RWPE2 (cell line): ENCODE data around the gene ITM2C.

ENCODE experiments used
- ATAC-seq: fragments of 200-7000 bp; cut with Tn5 transposase; 3 replicates; pipeline ENCODE4 v1.9.1; 2021; ENCODE audit warnings: low read depth
- DNase-seq: peaks from one replicate; pipeline ENCODE4 v3.0.0-alpha.2; 2020; ENCODE audit warnings: low spot score
- H3K27ac ChIP-seq: fragments of 450-650 bp; 2 replicates; pipeline ENCODE4 v1.5.1; 2017; ENCODE audit warnings: mild to moderate bottlenecking; ENCODE audit not compliant: poor library complexity, severe bottlenecking
- H3K27me3 ChIP-seq: fragments of 250-450 bp; sonication (Bioruptor Pico); 2 replicates; pipeline ENCODE4 v1.5.1; 2021; ENCODE audit warnings: mild to moderate bottlenecking, moderate library complexity; ENCODE audit not compliant: insufficient read depth, poor library complexity, severe bottlenecking
- H3K36me3 ChIP-seq: fragments of 250-450 bp; sonication (Bioruptor Pico); 2 replicates; pipeline ENCODE4 v1.5.1; 2020; ENCODE audit warnings: low read depth, mild to moderate bottlenecking, moderate library complexity
- H3K4me1 ChIP-seq: fragments of 250-450 bp; sonication (Bioruptor Pico); 2 replicates; pipeline ENCODE4 v1.5.1; 2021; ENCODE audit warnings: mild to moderate bottlenecking, moderate library complexity; ENCODE audit not compliant: insufficient read depth, poor library complexity, severe bottlenecking
- H3K4me3 ChIP-seq: fragments of 250-450 bp; sonication (Bioruptor Pico); 2 replicates; pipeline ENCODE4 v1.5.1; 2021; ENCODE audit warnings: mild to moderate bottlenecking, moderate library complexity; ENCODE audit not compliant: severe bottlenecking
- H3K9me3 ChIP-seq: fragments of 250-450 bp; sonication (Bioruptor Pico); 2 replicates; pipeline ENCODE4 v1.5.1; 2021; ENCODE audit warnings: mild to moderate bottlenecking, moderate library complexity; ENCODE audit not compliant: severe bottlenecking
- CTCF ChIP-seq: fragments of 450-650 bp; IDR thresholded peaks from one replicate; pipeline ENCODE4 v1.5.1; 2017; ENCODE audit warnings: mild to moderate bottlenecking, moderate library complexity; ENCODE audit not compliant: poor library complexity, severe bottlenecking

ITM2C gene

GRCh38 chr2:230886671-230887071 is 21.9 kb downstream of the ITM2C start:
- H3K4me1 ChIP-seq = no peaks in the 10 kb centered on the region
- no peaks in the 10 kb centered on the region for H3K27me3 ChIP-seq
- no peak for TF ChIP-seq CTCF
- H3K27ac ChIP-seq = no peak overlapping the region
- no peak for ATAC-seq
- DNase-seq = no peak
- H3K9me3 ChIP-seq = no peaks in the 10 kb centered on the region
- H3K4me3 ChIP-seq = no peak overlapping the region
- H3K36me3 ChIP-seq = no peaks in the 10 kb centered on the region

GRCh38 chr2:230887342-230887741 is 22.6 kb downstream of the ITM2C start:
- H3K4me1 ChIP-seq = no peaks in the 10 kb centered on the region
- H3K9me3 ChIP-seq = no peaks in the 10 kb centered on the region
- no peak overlapping the region for H3K27ac ChIP-seq
- no peak for DNase-seq
- H3K4me3 ChIP-seq = no peak overlapping the region
- ATAC-seq = no peak
- no peaks in the 10 kb centered on the region for H3K36me3 ChIP-seq
- TF ChIP-seq CTCF = no peak
- no peaks in the 10 kb centered on the region for H3K27me3 ChIP-seq

- ATAC-seq (no peak), DNase-seq (no peak)
- Histone ChIP-seq H3K4me1 (no peaks in the 10 kb centered on the region), H3K27me3 (no peaks in the 10 kb centered on the region), H3K36me3 (no peaks in the 10 kb centered on the region), H3K27ac (no peak overlapping the region), H3K4me3 (no peak overlapping the region), H3K9me3 (no peaks in the 10 kb centered on the region)
- no peak for TF ChIP-seq CTCF
Measured at GRCh38 chr2:230888824-230889400, 24.2 kb downstream of the ITM2C start.

- no peak for ATAC-seq
- Histone ChIP-seq H3K36me3 (no peaks in the 10 kb centered on the region), H3K9me3 (no peaks in the 10 kb centered on the region), H3K4me1 (no peaks in the 10 kb centered on the region), H3K27ac (no peak overlapping the region), H3K4me3 (no peak overlapping the region), H3K27me3 (no peaks in the 10 kb centered on the region)
- no peak for TF ChIP-seq CTCF
- DNase-seq = no peak
Measured at GRCh38 chr2:230889911-230890601, 25.3 kb downstream of the ITM2C start.

- ATAC-seq (no peak), DNase-seq (no peak)
- no peak overlapping the region for H3K27ac ChIP-seq
- no peak for TF ChIP-seq CTCF
- H3K27me3 ChIP-seq = no peaks in the 10 kb centered on the region
- H3K4me3 ChIP-seq = no peak overlapping the region
- no peaks in the 10 kb centered on the region for H3K4me1 ChIP-seq
- H3K9me3 ChIP-seq = no peaks in the 10 kb centered on the region
- no peaks in the 10 kb centered on the region for H3K36me3 ChIP-seq
Measured at GRCh38 chr2:230890646-230891045, 25.9 kb downstream of the ITM2C start.
